Adrenal gland (tissue), 12 donors: ENCODE measurements around the gene MYO1B. TPM values are rescaled to one million over a fixed set of nuclear protein-coding genes. Genes with fewer than 3 reads are reported as not detected.

Experiments used
- DNase-seq, 7 donors: peaks; one replicate each; pipeline ENCODE4 v3.0.0-alpha.2; 2019 to 2020
- H3K27ac ChIP-seq, 5 donors: fragments of 200-600 bp; sonication (generic) in 4 of 5; 1 replicate in 3 of 5; 2 replicates in 2 of 5; pipeline versions ENCODE4 v1.5.1 to v1.8.0; 2016 to 2020; ENCODE audit warnings: mild to moderate bottlenecking in 1 of 5
- H3K27me3 ChIP-seq: fragments of 200-600 bp; 2 replicates; pipeline ENCODE4 v1.8.0; 2021
- H3K36me3 ChIP-seq, 2 donors: fragments of 200-600 bp; replicated peaks in 1 of 2; 1 replicate in 1 of 2; 2 replicates in 1 of 2; pipeline versions ENCODE4 v1.5.1 to v1.8.0; 2018 to 2022
- H3K4me1 ChIP-seq, 2 donors: fragments of 200-600 bp; replicated peaks in 1 of 2; 1 replicate in 1 of 2; 2 replicates in 1 of 2; pipeline versions ENCODE4 v1.5.1 to v1.8.0; 2018 to 2021
- H3K4me3 ChIP-seq, 4 donors: fragments of 200-600 bp; sonication (generic) in 3 of 4; one replicate each; pipeline ENCODE4 v1.5.1; 2016 to 2018
- H3K9me3 ChIP-seq, 3 donors: fragments of 200-600 bp; sonication (generic) in 1 of 3; replicated peaks in 1 of 3; 1 replicate in 2 of 3; 2 replicates in 1 of 3; pipeline versions ENCODE4 v1.5.1 to v1.8.0; 2016 to 2021
- POLR2A ChIP-seq, 2 donors: fragments of 450-650 bp; IDR thresholded peaks; one replicate each; pipeline ENCODE4 v1.6.1; 2017; ENCODE audit warnings: antibody characterized with exemption in 2 of 2, mild to moderate bottlenecking in 2 of 2, moderate library complexity in 1 of 2
- WGBS, 4 donors: extraction: QIAGEN DNeasy Blood & Tissue Kit in 2 of 4; methylation state at CpG; one replicate each; pipeline versions ENCODE4 v1.1.5 to v1.1.7; 2013 to 2017; 5-methylcytosine and 5-hydroxymethylcytosine counted together
- intact Hi-C, 2 donors: fragments of 100-400 bp; cut with DNase I; formaldehyde crosslinking; loops; one replicate each; pipeline versions ENCODE4 v1.14.1 to v1.15.0; 2022 to 2023
- polyA plus RNA-seq, 3 donors: library from polyadenylated mRNA; stranded (reverse); fragments of 200-250 nt in 2 of 3; fragments of 350-450 nt in 1 of 3; fragmentation: Illumina TruSeq in 1 of 3; extraction: RNeasy Lipid Tissue Mini Kit (QIAGEN cat#74804) in 1 of 3; gene quantifications; one replicate each; pipeline ENCODE4 v1.2.3, GENCODE V29; 2013 to 2014
- total RNA-seq, 9 donors: library from RNA; depleted of rRNA in 4 of 9; stranded (reverse); fragments of >200 nt in 4 of 9; fragments of 120-200 nt in 1 of 9; fragmentation: NEBNext Ultra II Directional in 1 of 9; extraction: Animal tissue kit (Norgen Biotek cat#: 25700) in 1 of 9; gene quantifications; one replicate each; pipeline versions ENCODE4 v1.1.0 to v1.2.4, GENCODE V29; 2013 to 2023
- TF ChIP-seq, protein P1 (sequence below), 6 experiments: fragments of 450-650 bp in 4 of 6; fragments of 200-600 bp in 2 of 6; sonication (generic) in 1 of 6; IDR thresholded peaks; 1 replicate in 5 of 6; 2 replicates in 1 of 6; pipeline versions ENCODE4 v1.5.1 to v1.8.0; 2016 to 2021; ENCODE audit warnings: antibody characterized with exemption in 6 of 6, mild to moderate bottlenecking in 2 of 6, moderate library complexity in 1 of 6
- donor health status: healthy with polysubstance abuse.
- donor health status: Bipolar disorder and iron deficiency.
- donor health status: DM: yes; HTN: yes; CAD: no.
- donor health status: DM: no; HTN: no; CAD: no.
- donor health status: DM: no; HTN: no; CAD: no.
- donor health status: DM: yes; HTN: yes; CAD: no.

MYO1B gene
- total and polyA plus RNA-seq, 12 donors: 6.9 to 24.0 (median 14.0) TPM

DNA sequence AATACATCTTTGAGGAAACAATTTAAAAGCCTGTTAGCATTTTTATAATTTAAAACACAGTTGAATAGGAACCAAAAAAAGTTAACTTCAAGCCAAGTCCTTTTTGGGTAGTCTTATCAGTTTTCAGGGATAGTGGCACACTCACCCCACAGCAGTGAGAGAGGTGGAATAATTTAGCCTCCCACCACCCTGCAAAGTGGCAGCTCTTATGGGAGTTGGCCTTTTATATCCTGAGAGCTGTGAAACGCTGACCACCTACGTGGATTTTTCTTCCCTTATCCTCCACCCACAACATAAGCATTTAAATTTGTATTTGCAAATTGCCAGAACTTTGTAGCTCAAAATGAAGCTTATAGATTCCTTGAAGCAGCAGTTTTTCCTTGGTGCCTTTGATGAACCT, 167.1 kb downstream of the MYO1B start:
- TF ChIP-seq, protein P1, sequence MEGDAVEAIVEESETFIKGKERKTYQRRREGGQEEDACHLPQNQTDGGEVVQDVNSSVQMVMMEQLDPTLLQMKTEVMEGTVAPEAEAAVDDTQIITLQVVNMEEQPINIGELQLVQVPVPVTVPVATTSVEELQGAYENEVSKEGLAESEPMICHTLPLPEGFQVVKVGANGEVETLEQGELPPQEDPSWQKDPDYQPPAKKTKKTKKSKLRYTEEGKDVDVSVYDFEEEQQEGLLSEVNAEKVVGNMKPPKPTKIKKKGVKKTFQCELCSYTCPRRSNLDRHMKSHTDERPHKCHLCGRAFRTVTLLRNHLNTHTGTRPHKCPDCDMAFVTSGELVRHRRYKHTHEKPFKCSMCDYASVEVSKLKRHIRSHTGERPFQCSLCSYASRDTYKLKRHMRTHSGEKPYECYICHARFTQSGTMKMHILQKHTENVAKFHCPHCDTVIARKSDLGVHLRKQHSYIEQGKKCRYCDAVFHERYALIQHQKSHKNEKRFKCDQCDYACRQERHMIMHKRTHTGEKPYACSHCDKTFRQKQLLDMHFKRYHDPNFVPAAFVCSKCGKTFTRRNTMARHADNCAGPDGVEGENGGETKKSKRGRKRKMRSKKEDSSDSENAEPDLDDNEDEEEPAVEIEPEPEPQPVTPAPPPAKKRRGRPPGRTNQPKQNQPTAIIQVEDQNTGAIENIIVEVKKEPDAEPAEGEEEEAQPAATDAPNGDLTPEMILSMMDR (IDR thresholded peaks at IDR 0.05): no peak
- TF ChIP-seq POLR2A (IDR thresholded peaks at IDR 0.05): no peak
- 80 to 82% (median 81%) methylated on average over 2 of the region's 2 CpGs for WGBS, 4 donors
- no peak overlapping the region for H3K4me3 ChIP-seq
- H3K27me3 ChIP-seq: no peaks in the 10 kb centered on the region
- intact Hi-C loops: no loop called here
- no peaks in the 10 kb centered on the region for H3K4me1 ChIP-seq
- peaks cover 0 to 5% of the 10 kb centered on the region in 2 donors for H3K36me3 ChIP-seq
- no peaks in the 10 kb centered on the region for H3K9me3 ChIP-seq
- no peak for DNase-seq
- H3K27ac ChIP-seq: no peak overlapping the region

DNA sequence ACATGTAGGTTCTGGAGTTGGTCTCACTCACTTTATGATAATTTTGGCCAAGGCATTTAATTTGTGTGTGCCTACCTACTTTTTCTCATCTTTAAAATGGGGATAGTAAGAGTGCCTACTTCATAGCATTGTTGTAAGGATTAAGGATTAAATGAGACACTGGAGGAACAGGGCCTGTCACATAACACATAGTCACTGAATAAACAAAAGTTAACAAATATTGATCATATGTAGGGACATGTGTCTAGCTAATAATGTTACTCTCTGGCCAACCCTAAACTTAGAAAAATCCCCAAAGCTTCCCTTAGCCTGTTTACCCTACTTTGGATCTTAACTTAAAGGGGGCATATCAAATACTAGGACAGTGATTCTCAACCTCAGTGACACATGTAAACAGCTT, 169.9 kb downstream of the MYO1B start:
- intact Hi-C loops: no loop called here
- H3K4me1 ChIP-seq: no peaks in the 10 kb centered on the region
- TF ChIP-seq POLR2A (IDR thresholded peaks at IDR 0.05): no peak
- TF ChIP-seq, protein P1 (IDR thresholded peaks at IDR 0.05): no peak
- no peak for DNase-seq
- H3K36me3 ChIP-seq: peaks cover 0 to 5% of the 10 kb centered on the region in 2 donors
- H3K4me3 ChIP-seq: no peak overlapping the region
- H3K27ac ChIP-seq: no peak overlapping the region
- H3K27me3 ChIP-seq: no peaks in the 10 kb centered on the region
- H3K9me3 ChIP-seq: no peaks in the 10 kb centered on the region

DNA sequence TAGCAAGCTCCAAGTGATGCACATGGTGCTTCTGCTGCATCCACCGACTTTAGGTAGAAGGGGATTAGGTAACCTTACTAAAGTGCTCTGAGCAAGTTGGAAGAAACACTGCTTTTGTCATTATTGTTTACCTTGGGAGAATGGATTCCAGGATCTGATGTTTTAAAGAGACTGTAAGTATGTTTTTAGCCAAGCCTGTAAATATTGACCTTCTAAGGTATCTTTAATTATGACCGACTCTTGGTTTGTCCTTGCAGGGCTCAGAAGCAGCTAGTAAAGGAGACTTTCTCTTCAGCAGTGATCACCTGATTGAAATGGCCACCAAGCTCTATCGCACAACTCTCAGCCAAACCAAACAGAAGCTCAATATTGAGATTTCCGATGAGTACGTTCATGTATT, 170.7 kb downstream of the MYO1B start:
- intact Hi-C loops: no loop called here
- no peak for DNase-seq
- H3K36me3 ChIP-seq: peaks cover 0 to 5% of the 10 kb centered on the region in 2 donors
- no peak overlapping the region for H3K27ac ChIP-seq
- TF ChIP-seq POLR2A (IDR thresholded peaks at IDR 0.05): no peak
- TF ChIP-seq, protein P1 (IDR thresholded peaks at IDR 0.05): no peak
- no peaks in the 10 kb centered on the region for H3K27me3 ChIP-seq
- no peaks in the 10 kb centered on the region for H3K9me3 ChIP-seq
- no peak overlapping the region for H3K4me3 ChIP-seq
- 92 to 94% (median 93%) methylated on average over 5 of the region's 5 CpGs for WGBS, 4 donors
- no peaks in the 10 kb centered on the region for H3K4me1 ChIP-seq

DNA sequence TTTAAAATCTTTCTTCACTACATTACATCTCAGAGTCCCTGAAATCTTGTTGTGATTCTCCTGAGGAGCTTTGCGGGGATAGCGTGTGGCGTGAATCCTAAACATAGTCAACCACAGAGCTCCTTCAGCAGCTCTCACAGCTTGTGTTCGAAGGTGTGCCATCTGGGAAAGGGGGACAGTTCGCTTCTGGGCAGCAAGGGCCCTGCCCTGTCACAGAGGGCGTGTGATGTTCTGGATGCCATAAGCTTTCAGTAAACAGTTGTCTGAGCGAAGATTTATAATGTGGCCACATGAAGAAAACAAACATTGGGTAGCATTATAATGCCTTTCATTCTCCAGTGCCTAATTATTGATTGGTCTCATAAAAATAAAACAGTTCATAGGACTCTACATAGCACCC, 172.5 kb downstream of the MYO1B start:
- no peak overlapping the region for H3K27ac ChIP-seq
- WGBS, 4 donors: 87 to 95% (median 90%) methylated on average over 7 of the region's 7 CpGs
- intact Hi-C loops: no loop called here
- peaks cover 0 to 5% of the 10 kb centered on the region in 2 donors for H3K36me3 ChIP-seq
- H3K27me3 ChIP-seq: no peaks in the 10 kb centered on the region
- TF ChIP-seq POLR2A (IDR thresholded peaks at IDR 0.05): no peak
- TF ChIP-seq, protein P1 (IDR thresholded peaks at IDR 0.05): no peak
- no peak overlapping the region for H3K4me3 ChIP-seq
- H3K4me1 ChIP-seq: no peaks in the 10 kb centered on the region
- H3K9me3 ChIP-seq: no peaks in the 10 kb centered on the region
- DNase-seq: no peak
